GM19035 (cell line): Measurements from ENCODE around the gene BGN.

Experiments used
- ATAC-seq: cut with Tn5 transposase; IDR thresholded peaks from one replicate; pipeline ENCODE4 v1.9.1; 2021; ENCODE audit not compliant: unreplicated experiment

Gene BGN

GRCh38 chrX:153459986-153460385, 34.8 kb upstream of the BGN start:
- no peak for ATAC-seq

GRCh38 chrX:153460826-153461225, 34.0 kb upstream of the BGN start:
- ATAC-seq = no peak

GRCh38 chrX:153462291-153462690, 32.5 kb upstream of the BGN start:
- ATAC-seq = no peak

GRCh38 chrX:153463031-153463430, 31.7 kb upstream of the BGN start:
- ATAC-seq = no peak

GRCh38 chrX:153463556-153463955, 31.2 kb upstream of the BGN start:
- ATAC-seq = no peak

- ATAC-seq = no peak
These were observed 30.7 kb upstream of the BGN start for GRCh38 chrX:153464116-153464515.

- no peak for ATAC-seq
These were observed 28.9 kb upstream of the BGN start for GRCh38 chrX:153465691-153466380.

GRCh38 chrX:153468008-153468580, 26.7 kb upstream of the BGN start:
- no peak for ATAC-seq

GRCh38 chrX:153469811-153470410, 24.9 kb upstream of the BGN start:
- peak; percentile 44 for ATAC-seq

GRCh38 chrX:153470411-153471363, 24.1 kb upstream of the BGN start, which contains the start of gene HAUS7:
Gene HAUS7, minus strand, starts transcription at chrX:153470576. Its CDS starts 19 bp downstream, at chrX:153470557.
- ATAC-seq = peak; percentile 79

GRCh38 chrX:153471663-153472280, 23.0 kb upstream of the BGN start:
- ATAC-seq = no peak

GRCh38 chrX:153473126-153473525, 21.7 kb upstream of the BGN start:
- ATAC-seq = no peak

- no peak for ATAC-seq
These were observed 20.5 kb upstream of the BGN start for GRCh38 chrX:153474266-153474665.

- ATAC-seq = no peak
These were observed 20.1 kb upstream of the BGN start for GRCh38 chrX:153474718-153475117.

- no peak for ATAC-seq
These were observed 19.5 kb upstream of the BGN start for GRCh38 chrX:153475271-153475670.

GRCh38 chrX:153475751-153476281, 19.0 kb upstream of the BGN start:
- no peak for ATAC-seq

GRCh38 chrX:153476666-153477363, 18.0 kb upstream of the BGN start:
- ATAC-seq = no peak

- no peak for ATAC-seq
These were observed 17.4 kb upstream of the BGN start for GRCh38 chrX:153477364-153477857.

GRCh38 chrX:153477901-153478300, 16.9 kb upstream of the BGN start:
- no peak for ATAC-seq

- no peak for ATAC-seq
These were observed 16.0 kb upstream of the BGN start for GRCh38 chrX:153478746-153479145.
